ENCODE measurements around the gene PRRG2.
A peak's percentile ranks its signal among the peaks of the same experiment; 100 is the strongest.

Gene PRRG2

GRCh38 chr19:49556412-49557398 is 24.4 kb upstream of the PRRG2 start:
- no peak for DNase-seq

GRCh38 chr19:49557641-49558325 is 23.3 kb upstream of the PRRG2 start:
- DNase-seq, result no peak

- DNase-seq, result no peak
These were observed 22.5 kb upstream of the PRRG2 start for GRCh38 chr19:49558591-49558990.

- DNase-seq, result no peak
These were observed 21.7 kb upstream of the PRRG2 start for GRCh38 chr19:49559443-49559842.

- DNase-seq, result no peak
These were observed 21.2 kb upstream of the PRRG2 start for GRCh38 chr19:49559928-49560327.

GRCh38 chr19:49560358-49560900 is 20.7 kb upstream of the PRRG2 start:
- peak in 35 of 51 donors; percentile 6 to 72 (median 39) for DNase-seq

- no peak for DNase-seq
These were observed 16.5 kb upstream of the PRRG2 start for GRCh38 chr19:49564616-49565045.

GRCh38 chr19:49565261-49565660 is 15.9 kb upstream of the PRRG2 start:
- no peak for DNase-seq

- no peak for DNase-seq
These were observed 14.8 kb upstream of the PRRG2 start for GRCh38 chr19:49566302-49566701.

- DNase-seq, result no peak
These were observed 13.2 kb upstream of the PRRG2 start for GRCh38 chr19:49567861-49568441.

- peak in 12 of 51 donors; percentile 14 to 56 (median 35) for DNase-seq
These were observed 10.8 kb upstream of the PRRG2 start for GRCh38 chr19:49570138-49570856.

GRCh38 chr19:49570997-49571676 is 10.0 kb upstream of the PRRG2 start:
- peak in 1 of 51 donors; percentile 8 for DNase-seq

- no peak for DNase-seq
These were observed 8.1 kb upstream of the PRRG2 start for GRCh38 chr19:49573009-49573408.

- no peak for DNase-seq
These were observed 7.7 kb upstream of the PRRG2 start for GRCh38 chr19:49573425-49573824.

GRCh38 chr19:49574206-49574755 is 6.8 kb upstream of the PRRG2 start:
- DNase-seq, result no peak

- no peak for DNase-seq
These were observed 1.9 kb upstream of the PRRG2 start for GRCh38 chr19:49579193-49579592.

- DNase-seq, result no peak
These were observed 1.2 kb upstream of the PRRG2 start for GRCh38 chr19:49579947-49580263.

GRCh38 chr19:49580264-49581006 is 681 bp upstream of the PRRG2 start, which contains the start of gene NOSIP:
TSS of gene NOSIP (minus strand) at chr19:49580556. CDS start at chr19:49560691, 19,865 bp downstream.
- peak; percentile 47 to 96 (median 87) for DNase-seq

- DNase-seq, result no peak
These were observed 2.1 kb downstream of the PRRG2 start for GRCh38 chr19:49583239-49583638.
